Prostate gland (tissue), 2 donors: ENCODE results near the gene SGSM2. TPM values are rescaled to one million over a fixed set of nuclear protein-coding genes. Genes with fewer than 3 reads are reported as not detected.

Source experiments
- DNase-seq: peaks from one replicate; pipeline ENCODE4 v3.0.0-alpha.2; 2019; ENCODE audit warnings: low spot score
- H3K27ac ChIP-seq, 2 donors: fragments of 200-600 bp; sonication (generic); 2 replicates each; pipeline ENCODE4 v1.5.1; 2017 to 2019
- H3K27me3 ChIP-seq: fragments of 200-600 bp; sonication (generic); replicated peaks from 2 replicates; pipeline ENCODE4 v1.5.1; 2019; ENCODE audit not compliant: insufficient read depth
- H3K36me3 ChIP-seq, 2 donors: fragments of 200-600 bp; sonication (generic); 1 replicate in 1 of 2; 2 replicates in 1 of 2; pipeline versions ENCODE4 v1.5.1 to v1.8.1; 2017 to 2019
- H3K4me1 ChIP-seq: fragments of 200-600 bp; sonication (generic); replicated peaks from 2 replicates; pipeline ENCODE4 v1.5.1; 2019
- H3K4me3 ChIP-seq, 2 donors: fragments of 200-600 bp; sonication (generic); 2 replicates each; pipeline ENCODE4 v1.5.1; 2017 to 2019
- H3K9me3 ChIP-seq: fragments of 200-600 bp; sonication (generic); 2 replicates; pipeline ENCODE4 v1.5.1; 2017
- CTCF ChIP-seq, 4 experiments: fragments of 200-600 bp in 2 of 4; fragments of 450-650 bp in 2 of 4; sonication (generic) in 2 of 4; IDR thresholded peaks; 1 replicate in 3 of 4; 2 replicates in 1 of 4; pipeline ENCODE4 v1.5.1; 2016 to 2019; ENCODE audit warnings: antibody characterized with exemption in 4 of 4, mild to moderate bottlenecking in 2 of 4, moderate library complexity in 2 of 4
- POLR2A ChIP-seq: fragments of 450-650 bp; IDR thresholded peaks from one replicate; pipeline ENCODE4 v1.6.1; 2016; ENCODE audit warnings: antibody characterized with exemption, mild to moderate bottlenecking
- POLR2AphosphoS5 ChIP-seq: sonication (generic); formaldehyde crosslinking; IDR thresholded peaks from one replicate; pipeline ENCODE4 v1.6.1; 2017; ENCODE audit warnings: antibody characterized with exemption
- WGBS: methylation state at CpG from one replicate; pipeline ENCODE4 v1.1.5; 2018; 5-methylcytosine and 5-hydroxymethylcytosine counted together
- intact Hi-C: fragments of 100-400 bp; cut with DNase I; formaldehyde crosslinking; loops from one replicate; pipeline ENCODE4 v1.14.2; 2022
- total RNA-seq, 2 donors: library from RNA; depleted of rRNA; stranded (reverse); fragments of >200 nt; gene quantifications; one replicate each; pipeline ENCODE4 v1.1.0, GENCODE V29; 2016

Gene SGSM2
- total RNA-seq, 2 donors from 2014 or later, result 118 to 172 TPM

GRCh38 chr17:2370211-2370589 is 32.9 kb downstream of the SGSM2 start:
- Histone ChIP-seq H3K27me3 (no peaks in the 10 kb centered on the region), H3K27ac (no peak overlapping the region), H3K36me3 (peaks cover 0 to 13% of the 10 kb centered on the region in 2 donors), H3K4me1 (peaks cover 3% of the 10 kb centered on the region), H3K4me3 (no peak overlapping the region), H3K9me3 (no peaks in the 10 kb centered on the region)
- intact Hi-C loops, result no loop called here
- TF ChIP-seq POLR2A, result no peak
- TF ChIP-seq CTCF (IDR thresholded peaks at IDR 0.05), result no peak
- TF ChIP-seq POLR2AphosphoS5, result no peak
- 85% methylated on average over 11 of the region's 11 CpGs for WGBS
- DNase-seq, result no peak

DNA sequence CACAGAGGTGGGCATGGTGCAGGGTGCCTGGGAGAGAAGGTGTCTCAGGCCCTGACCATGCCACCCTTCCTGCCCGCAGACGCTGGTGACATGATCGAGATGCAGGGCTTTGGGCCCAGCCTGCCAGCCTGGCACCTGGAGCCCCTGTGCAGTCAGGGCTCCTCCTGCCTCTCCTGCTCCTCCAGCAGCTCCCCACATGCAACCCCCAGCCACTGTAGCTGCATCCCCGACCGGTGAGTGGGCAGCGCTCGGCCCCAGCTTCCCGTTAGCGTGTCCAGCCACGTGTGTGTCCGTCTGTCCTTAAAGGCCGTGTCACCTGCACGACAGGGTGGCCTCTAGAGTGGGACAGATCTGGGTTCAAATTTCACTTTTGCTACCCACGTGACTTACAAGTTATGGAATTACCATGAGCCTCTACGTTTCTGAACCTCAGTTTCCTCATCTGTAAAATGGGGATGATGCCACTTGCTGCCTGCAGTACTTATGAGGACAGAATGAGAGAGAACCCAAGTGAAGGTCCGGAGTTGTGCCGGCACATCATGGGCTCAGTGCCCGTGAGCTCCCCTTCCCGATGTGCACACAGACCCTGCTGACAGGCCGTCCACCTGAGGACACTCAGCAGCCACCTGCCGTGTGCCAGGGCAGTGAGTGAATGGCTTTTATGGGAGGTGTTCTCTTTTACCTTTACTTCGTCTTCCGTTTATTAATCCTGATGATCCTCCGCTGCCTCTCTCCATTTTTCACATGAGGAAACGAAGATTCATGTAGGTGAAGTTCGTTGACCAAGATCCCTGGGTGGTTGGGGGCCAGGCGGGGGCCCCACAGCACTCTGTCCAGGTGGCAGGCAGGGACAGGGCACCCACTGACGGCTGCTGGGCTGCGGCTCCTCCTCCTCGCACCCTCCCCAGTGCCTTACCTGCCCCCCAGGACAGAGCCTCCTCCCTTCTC is 34.2 kb downstream of the SGSM2 start:
- Histone ChIP-seq H3K4me3 (no peak overlapping the region), H3K4me1 (peaks cover 3% of the 10 kb centered on the region), H3K27me3 (no peaks in the 10 kb centered on the region), H3K36me3 (peaks cover 0 to 13% of the 10 kb centered on the region in 2 donors), H3K9me3 (no peaks in the 10 kb centered on the region), H3K27ac (no peak overlapping the region)
- TF ChIP-seq POLR2A (no peak), CTCF (IDR thresholded peaks at IDR 0.05) (no peak), POLR2AphosphoS5 (no peak)
- intact Hi-C loops, result no loop called here
- DNase-seq, result no peak
- 93% methylated on average over 30 of the region's 30 CpGs for WGBS

DNA sequence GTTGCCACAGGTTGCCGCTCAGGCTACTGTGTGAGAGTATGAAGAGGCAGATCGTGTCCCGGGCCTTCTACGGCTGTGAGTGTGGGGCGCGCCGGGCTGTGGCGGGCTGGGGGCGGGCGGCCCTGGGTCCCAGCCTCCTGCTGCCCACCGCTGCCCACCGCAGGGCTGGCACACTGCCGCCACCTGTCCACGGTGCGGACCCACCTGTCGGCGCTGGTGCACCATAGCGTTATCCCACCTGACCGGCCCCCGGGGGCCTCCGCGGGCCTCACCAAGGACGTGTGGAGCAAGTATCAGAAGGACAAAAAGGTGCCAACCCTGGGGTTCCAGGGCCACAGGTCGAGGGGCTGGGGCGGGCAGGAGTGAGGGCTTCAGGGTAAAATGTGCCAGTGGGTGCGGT is 34.9 kb downstream of the SGSM2 start:
- intact Hi-C loops, result no loop called here

DNA sequence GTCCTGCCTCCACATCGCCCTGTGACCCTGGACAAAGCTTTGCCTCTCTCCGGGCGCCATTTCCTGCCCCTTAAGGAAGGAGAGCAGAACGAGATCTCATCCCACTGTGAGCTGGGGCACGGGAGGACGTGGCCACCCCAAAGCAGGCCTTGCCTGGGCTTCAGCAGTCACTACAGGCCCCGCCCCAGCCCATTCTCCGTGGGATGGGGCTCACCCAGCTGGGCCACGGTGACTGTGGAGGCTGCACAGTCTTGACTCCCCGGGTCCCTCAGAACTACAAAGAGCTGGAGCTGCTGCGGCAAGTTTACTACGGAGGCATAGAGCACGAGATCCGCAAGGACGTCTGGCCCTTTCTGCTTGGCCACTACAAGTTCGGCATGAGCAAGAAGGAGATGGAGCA is 35.4 kb downstream of the SGSM2 start:
- 90% methylated on average over 14 of the region's 16 CpGs for WGBS
- Histone ChIP-seq H3K27me3 (no peaks in the 10 kb centered on the region), H3K9me3 (no peaks in the 10 kb centered on the region), H3K4me3 (no peak overlapping the region), H3K4me1 (peaks cover 3% of the 10 kb centered on the region), H3K27ac (no peak overlapping the region), H3K36me3 (peaks cover 0 to 13% of the 10 kb centered on the region in 2 donors)
- TF ChIP-seq CTCF (IDR thresholded peaks at IDR 0.05) (no peak), POLR2A (no peak), POLR2AphosphoS5 (no peak)
- intact Hi-C loops, result no loop called here
- DNase-seq, result no peak

More for the DNA sequence above, 34.9 kb downstream of the SGSM2 start:
- Histone ChIP-seq H3K4me3 (no peak overlapping the region), H3K27me3 (no peaks in the 10 kb centered on the region), H3K36me3 (peaks cover 0 to 13% of the 10 kb centered on the region in 2 donors), H3K9me3 (no peaks in the 10 kb centered on the region), H3K27ac (no peak overlapping the region), H3K4me1 (peaks cover 3% of the 10 kb centered on the region)
- TF ChIP-seq POLR2AphosphoS5, result no peak
- TF ChIP-seq CTCF (IDR thresholded peaks at IDR 0.05), result no peak
- no peak for TF ChIP-seq POLR2A
- WGBS, result 92% methylated on average over 24 of the region's 26 CpGs
- DNase-seq, result no peak

GRCh38 chr17:2373179-2373578 is 35.9 kb downstream of the SGSM2 start:
- peaks cover 0 to 13% of the 10 kb centered on the region in 2 donors for H3K36me3 ChIP-seq
- 92% methylated on average over 17 of the region's 18 CpGs for WGBS

More at GRCh38 chr17:2373179-2373578, 35.9 kb downstream of the SGSM2 start:
- intact Hi-C loops, result no loop called here
- Histone ChIP-seq H3K27ac (no peak overlapping the region), H3K4me3 (no peak overlapping the region), H3K4me1 (peaks cover 3% of the 10 kb centered on the region), H3K9me3 (no peaks in the 10 kb centered on the region), H3K27me3 (no peaks in the 10 kb centered on the region)
- no peak for TF ChIP-seq CTCF (IDR thresholded peaks at IDR 0.05)
- DNase-seq, result no peak
